Measurements from ENCODE around the gene GBA2.
A peak's percentile ranks its signal among the peaks of the same experiment; 100 is the strongest.

GBA2 gene

GRCh38 chr9:35714123-35714522 lies 34.9 kb downstream of the GBA2 start:
- no peak for DNase-seq

GRCh38 chr9:35713578-35713977 lies 35.5 kb downstream of the GBA2 start:
- DNase-seq = no peak

GRCh38 chr9:35712762-35713400 lies 36.1 kb downstream of the GBA2 start:
- DNase-seq = no peak

GRCh38 chr9:35711501-35712428 lies 37.3 kb downstream of the GBA2 start:
- DNase-seq = no peak

GRCh38 chr9:35710818-35711500 lies 38.1 kb downstream of the GBA2 start:
- DNase-seq = no peak

- DNase-seq = no peak
These were observed 40.9 kb downstream of the GBA2 start for GRCh38 chr9:35708146-35708545.

GRCh38 chr9:35706951-35707350 lies 42.1 kb downstream of the GBA2 start:
- no peak for DNase-seq

- no peak for DNase-seq
These were observed 43.1 kb downstream of the GBA2 start for GRCh38 chr9:35705836-35706430.

- DNase-seq = no peak
These were observed 43.7 kb downstream of the GBA2 start for GRCh38 chr9:35705372-35705771.

GRCh38 chr9:35703906-35704672 lies 44.9 kb downstream of the GBA2 start:
- DNase-seq = no peak

- no peak for DNase-seq
These were observed 46.3 kb downstream of the GBA2 start for GRCh38 chr9:35702696-35703095.

- no peak for DNase-seq
These were observed 48.1 kb downstream of the GBA2 start for GRCh38 chr9:35700942-35701341.

GRCh38 chr9:35700031-35700430 lies 49.0 kb downstream of the GBA2 start:
- no peak for DNase-seq

GRCh38 chr9:35698231-35698630 lies 50.8 kb downstream of the GBA2 start:
- DNase-seq = no peak

GRCh38 chr9:35697486-35697885 lies 51.5 kb downstream of the GBA2 start:
- no peak for DNase-seq

- DNase-seq = peak; percentile 70
These were observed 52.4 kb downstream of the GBA2 start for GRCh38 chr9:35696520-35697215.

- no peak for DNase-seq
These were observed 53.1 kb downstream of the GBA2 start for GRCh38 chr9:35695943-35696401.

- DNase-seq = no peak
These were observed 57.2 kb downstream of the GBA2 start for GRCh38 chr9:35691757-35692301.

GRCh38 chr9:35691334-35691650 lies 57.7 kb downstream of the GBA2 start:
- no peak for DNase-seq

- peak; percentile 54 for DNase-seq
These were observed 58.3 kb downstream of the GBA2 start for GRCh38 chr9:35690614-35691333.

GRCh38 chr9:35690294-35690613 lies 58.8 kb downstream of the GBA2 start:
- no peak for DNase-seq

All from stimulated activated CD8-positive, alpha-beta memory T cell treated with anti-CD3 and anti-CD28 coated beads, Interleukin-4, amount 100 ng/mL, for 48 hours (primary cell).